HEK293 (cell line): ENCODE measurements around the gene MBNL2.

ENCODE experiments used
- ZNF132 ChIP-seq: fragments of 450-650 bp; formaldehyde crosslinking; IDR thresholded peaks from 2 replicates; pipeline ENCODE4 v1.5.1; 2017; ENCODE audit warnings: missing biosample characterization, missing genetic modification characterization, borderline replicate concordance
- ZNF274 ChIP-seq, 2 experiments: fragments of 200-500 bp in 1 of 2; fragments of 450-650 bp in 1 of 2; sonication (Bioruptor generic) in 1 of 2; formaldehyde crosslinking in 1 of 2; IDR thresholded peaks; 2 replicates each; pipeline versions ENCODE4 v1.5.1 to v1.6.1; 2014 to 2016; ENCODE audit warnings: borderline replicate concordance in 1 of 2, inconsistent platforms in 1 of 2, low read length in 1 of 2, missing biosample characterization in 1 of 2, missing genetic modification characterization in 1 of 2
- ZNF311 ChIP-seq: fragments of 450-650 bp; formaldehyde crosslinking; IDR thresholded peaks from 2 replicates; pipeline ENCODE4 v1.5.1; 2017; ENCODE audit warnings: missing biosample characterization, missing genetic modification characterization, borderline replicate concordance
- ZNF404 ChIP-seq: fragments of 450-650 bp; formaldehyde crosslinking; IDR thresholded peaks from 2 replicates; pipeline ENCODE4 v1.5.1; 2017; ENCODE audit warnings: missing biosample characterization, missing genetic modification characterization
- ZNF48 ChIP-seq: fragments of 450-650 bp; formaldehyde crosslinking; IDR thresholded peaks from 2 replicates; pipeline ENCODE4 v1.5.1; 2016; ENCODE audit warnings: missing biosample characterization, missing genetic modification characterization
- TF ChIP-seq, protein P1 (sequence below): fragments of 450-650 bp; formaldehyde crosslinking; IDR thresholded peaks from 2 replicates; pipeline ENCODE4 v1.5.1; 2016; ENCODE audit warnings: missing biosample characterization, missing genetic modification characterization
- TF ChIP-seq, protein P2 (sequence below): fragments of 450-650 bp; formaldehyde crosslinking; IDR thresholded peaks from 2 replicates; pipeline ENCODE4 v1.5.1; 2016; ENCODE audit warnings: missing biosample characterization, missing genetic modification characterization

DNA sequence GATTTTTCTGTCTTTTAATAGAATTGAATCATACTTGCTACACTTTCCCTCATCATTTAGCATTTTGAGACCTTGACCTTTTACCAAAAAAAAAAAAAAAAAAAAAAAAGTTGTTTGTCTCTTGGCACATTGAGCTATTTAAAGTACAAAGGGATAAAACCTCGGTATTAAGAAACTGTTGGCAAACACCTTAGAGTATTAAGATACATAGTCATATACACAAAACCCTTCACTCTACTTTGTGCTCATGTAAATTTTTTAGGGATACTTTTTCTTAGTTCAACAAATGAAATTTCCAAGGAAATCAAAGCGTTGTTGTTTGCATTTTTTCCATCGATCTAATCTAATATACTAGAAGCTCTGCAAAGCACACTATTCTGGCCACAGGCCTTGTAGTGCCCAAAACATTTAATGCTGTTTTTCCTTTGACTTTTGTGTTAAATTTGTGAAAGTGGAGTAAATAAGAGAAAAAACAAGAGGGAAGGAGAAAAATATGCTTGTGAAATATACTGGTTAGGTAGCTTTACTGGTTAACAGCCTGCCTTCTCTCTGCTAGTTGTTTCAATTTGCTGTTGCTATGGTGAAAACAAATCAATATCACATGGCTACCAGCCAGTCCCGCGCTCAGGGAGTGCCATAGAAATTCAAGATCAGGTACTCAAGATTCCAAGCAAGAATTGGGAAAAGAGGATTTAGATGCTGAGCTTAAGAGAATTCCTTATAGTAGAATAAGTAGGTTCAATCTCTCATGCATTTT, 2.6 kb downstream of the MBNL2 start:
- TF ChIP-seq ZNF274 (IDR thresholded peaks at IDR 0.05; ENCODE audit: low read length): no peak
- no peak for TF ChIP-seq ZNF274 (tag by site-specific recombination; IDR thresholded peaks at IDR 0.05; ENCODE audit: borderline replicate concordance)
- TF ChIP-seq, protein P1, sequence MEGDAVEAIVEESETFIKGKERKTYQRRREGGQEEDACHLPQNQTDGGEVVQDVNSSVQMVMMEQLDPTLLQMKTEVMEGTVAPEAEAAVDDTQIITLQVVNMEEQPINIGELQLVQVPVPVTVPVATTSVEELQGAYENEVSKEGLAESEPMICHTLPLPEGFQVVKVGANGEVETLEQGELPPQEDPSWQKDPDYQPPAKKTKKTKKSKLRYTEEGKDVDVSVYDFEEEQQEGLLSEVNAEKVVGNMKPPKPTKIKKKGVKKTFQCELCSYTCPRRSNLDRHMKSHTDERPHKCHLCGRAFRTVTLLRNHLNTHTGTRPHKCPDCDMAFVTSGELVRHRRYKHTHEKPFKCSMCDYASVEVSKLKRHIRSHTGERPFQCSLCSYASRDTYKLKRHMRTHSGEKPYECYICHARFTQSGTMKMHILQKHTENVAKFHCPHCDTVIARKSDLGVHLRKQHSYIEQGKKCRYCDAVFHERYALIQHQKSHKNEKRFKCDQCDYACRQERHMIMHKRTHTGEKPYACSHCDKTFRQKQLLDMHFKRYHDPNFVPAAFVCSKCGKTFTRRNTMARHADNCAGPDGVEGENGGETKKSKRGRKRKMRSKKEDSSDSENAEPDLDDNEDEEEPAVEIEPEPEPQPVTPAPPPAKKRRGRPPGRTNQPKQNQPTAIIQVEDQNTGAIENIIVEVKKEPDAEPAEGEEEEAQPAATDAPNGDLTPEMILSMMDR: no peak
- TF ChIP-seq ZNF48: no peak
- no peak for TF ChIP-seq ZNF132
- TF ChIP-seq ZNF404: no peak
- TF ChIP-seq, protein P2, sequence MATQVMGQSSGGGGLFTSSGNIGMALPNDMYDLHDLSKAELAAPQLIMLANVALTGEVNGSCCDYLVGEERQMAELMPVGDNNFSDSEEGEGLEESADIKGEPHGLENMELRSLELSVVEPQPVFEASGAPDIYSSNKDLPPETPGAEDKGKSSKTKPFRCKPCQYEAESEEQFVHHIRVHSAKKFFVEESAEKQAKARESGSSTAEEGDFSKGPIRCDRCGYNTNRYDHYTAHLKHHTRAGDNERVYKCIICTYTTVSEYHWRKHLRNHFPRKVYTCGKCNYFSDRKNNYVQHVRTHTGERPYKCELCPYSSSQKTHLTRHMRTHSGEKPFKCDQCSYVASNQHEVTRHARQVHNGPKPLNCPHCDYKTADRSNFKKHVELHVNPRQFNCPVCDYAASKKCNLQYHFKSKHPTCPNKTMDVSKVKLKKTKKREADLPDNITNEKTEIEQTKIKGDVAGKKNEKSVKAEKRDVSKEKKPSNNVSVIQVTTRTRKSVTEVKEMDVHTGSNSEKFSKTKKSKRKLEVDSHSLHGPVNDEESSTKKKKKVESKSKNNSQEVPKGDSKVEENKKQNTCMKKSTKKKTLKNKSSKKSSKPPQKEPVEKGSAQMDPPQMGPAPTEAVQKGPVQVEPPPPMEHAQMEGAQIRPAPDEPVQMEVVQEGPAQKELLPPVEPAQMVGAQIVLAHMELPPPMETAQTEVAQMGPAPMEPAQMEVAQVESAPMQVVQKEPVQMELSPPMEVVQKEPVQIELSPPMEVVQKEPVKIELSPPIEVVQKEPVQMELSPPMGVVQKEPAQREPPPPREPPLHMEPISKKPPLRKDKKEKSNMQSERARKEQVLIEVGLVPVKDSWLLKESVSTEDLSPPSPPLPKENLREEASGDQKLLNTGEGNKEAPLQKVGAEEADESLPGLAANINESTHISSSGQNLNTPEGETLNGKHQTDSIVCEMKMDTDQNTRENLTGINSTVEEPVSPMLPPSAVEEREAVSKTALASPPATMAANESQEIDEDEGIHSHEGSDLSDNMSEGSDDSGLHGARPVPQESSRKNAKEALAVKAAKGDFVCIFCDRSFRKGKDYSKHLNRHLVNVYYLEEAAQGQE (tag by site-specific recombination): no peak
- no peak for TF ChIP-seq ZNF311 (tag by site-specific recombination)
